Measurements from ENCODE around the gene BIRC7. TPM values are rescaled to one million over a fixed set of nuclear protein-coding genes. Genes with fewer than 3 reads are reported as not detected.

The BIRC7 gene
- polyA plus RNA-seq, 3 donors, result 0.21 TPM; not detected in 2

GRCh38 chr20:63192721-63193120 lies 43.0 kb upstream of the BIRC7 start:
- Histone ChIP-seq H3K9me3 (replicated peaks in 1 of 2; ENCODE audit: control insufficient read depth in 1 of 2, insufficient read depth in 1 of 2, low read length in 2 of 2) (no peaks in the 10 kb centered on the region), H3K4me2 (replicated peaks; ENCODE audit: extremely low read depth, low read length, poor library complexity, severe bottlenecking) (no peak overlapping the region), H3K4me1 (ENCODE audit: control insufficient read depth in 1 of 2, insufficient read depth in 2 of 2, low read length in 2 of 2) (no peaks in the 10 kb centered on the region), H3K36me3 (replicated peaks in 1 of 2; ENCODE audit: control insufficient read depth in 1 of 2, insufficient read depth in 2 of 2, low read length in 2 of 2) (peaks cover 31 to 37% of the 10 kb centered on the region in 2 donors), H3K27ac (ENCODE audit: low read depth in 1 of 2, low read length in 2 of 2) (no peak overlapping the region), H3K27me3 (ENCODE audit: control insufficient read depth in 2 of 2, insufficient read depth in 2 of 2, low read length in 2 of 2) (no peaks in the 10 kb centered on the region), H3K9ac (ENCODE audit: insufficient read depth, low read length, poor library complexity, severe bottlenecking) (no peak overlapping the region), H2AFZ (ENCODE audit: insufficient read depth, low read depth, low read length, poor library complexity, severe bottlenecking) (no peak overlapping the region), H3K4me3 (replicated peaks in 1 of 3; ENCODE audit: low read depth in 2 of 3, low read length in 3 of 3) (no peak overlapping the region), H3K79me2 (ENCODE audit: insufficient read depth, low read length) (peaks cover 11% of the 10 kb centered on the region), H4K20me1 (ENCODE audit: insufficient read depth, low read length) (peaks cover 38% of the 10 kb centered on the region)
- Mint-ChIP-seq H3K9me3 (peaks cover 0 to 2% (median 0%) of the 10 kb centered on the region in 7 donors), H3K27ac (no peak overlapping the region), H3K4me1 (no peaks in the 10 kb centered on the region), H3K27me3 (ENCODE audit: low read depth in 3 of 3) (peaks cover 0 to 2% (median 2%) of the 10 kb centered on the region in 3 donors), H3K4me3 (no peak overlapping the region), H3K36me3 (peaks cover 31 to 34% of the 10 kb centered on the region in 2 donors)
- no peak for TF ChIP-seq CTCF (IDR thresholded peaks at IDR 0.05)
- 95% methylated on average over 17 of the region's 21 CpGs for WGBS (ENCODE audit: insufficient coverage)
- no peak for DNase-seq
- intact Hi-C loops (cut with micrococcal nuclease), result no loop called here

- no peak for TF ChIP-seq CTCF (IDR thresholded peaks at IDR 0.05)
- no peak overlapping the region for H3K27ac Mint-ChIP-seq
These were observed 41.5 kb upstream of the BIRC7 start for GRCh38 chr20:63194007-63194796.

More at GRCh38 chr20:63194007-63194796, 41.5 kb upstream of the BIRC7 start:
- Mint-ChIP-seq H3K36me3 (peaks cover 41 to 49% of the 10 kb centered on the region in 2 donors), H3K4me1 (no peaks in the 10 kb centered on the region), H3K27me3 (ENCODE audit: low read depth in 3 of 3) (peaks cover 0 to 2% (median 2%) of the 10 kb centered on the region in 3 donors), H3K4me3 (no peak overlapping the region), H3K9me3 (peaks cover 0 to 2% (median 0%) of the 10 kb centered on the region in 7 donors)
- Histone ChIP-seq H3K9me3 (replicated peaks in 1 of 2; ENCODE audit: control insufficient read depth in 1 of 2, insufficient read depth in 1 of 2, low read length in 2 of 2) (no peaks in the 10 kb centered on the region), H3K9ac (ENCODE audit: insufficient read depth, low read length, poor library complexity, severe bottlenecking) (no peak overlapping the region), H3K27me3 (ENCODE audit: control insufficient read depth in 2 of 2, insufficient read depth in 2 of 2, low read length in 2 of 2) (no peaks in the 10 kb centered on the region), H3K4me3 (replicated peaks in 1 of 3; ENCODE audit: low read depth in 2 of 3, low read length in 3 of 3) (no peak overlapping the region), H3K4me1 (ENCODE audit: control insufficient read depth in 1 of 2, insufficient read depth in 2 of 2, low read length in 2 of 2) (no peaks in the 10 kb centered on the region), H3K79me2 (ENCODE audit: insufficient read depth, low read length) (peaks cover 26% of the 10 kb centered on the region), H3K36me3 (replicated peaks in 1 of 2; ENCODE audit: control insufficient read depth in 1 of 2, insufficient read depth in 2 of 2, low read length in 2 of 2) (peaks cover 39 to 52% of the 10 kb centered on the region in 2 donors), H4K20me1 (ENCODE audit: insufficient read depth, low read length) (peaks cover 53% of the 10 kb centered on the region), H2AFZ (ENCODE audit: insufficient read depth, low read depth, low read length, poor library complexity, severe bottlenecking) (no peak overlapping the region), H3K27ac (ENCODE audit: low read depth in 1 of 2, low read length in 2 of 2) (no peak overlapping the region), H3K4me2 (replicated peaks; ENCODE audit: extremely low read depth, low read length, poor library complexity, severe bottlenecking) (no peak overlapping the region)
- 81% methylated on average over 9 of the region's 14 CpGs for WGBS (ENCODE audit: insufficient coverage)
- intact Hi-C loops (cut with micrococcal nuclease), result no loop called here
- DNase-seq, result no peak

All from CD14-positive monocyte (primary cell).